Upper lobe of left lung (tissue), 6 donors: ENCODE results near the gene NEK4. TPM values are rescaled to one million over a fixed set of nuclear protein-coding genes. Genes with fewer than 3 reads are reported as not detected.
A peak's percentile ranks its signal among the peaks of the same experiment; 100 is the strongest.

Experiments used
- ATAC-seq, 2 donors: fragments of 200-7000 bp; cut with Tn5 transposase; one replicate each; pipeline ENCODE4 v1.9.1; 2022; ENCODE audit warnings: mild to moderate bottlenecking in 2 of 2, moderate library complexity in 2 of 2; ENCODE audit not compliant: low FRiP score in 2 of 2
- DNase-seq, 2 donors: peaks; one replicate each; pipeline ENCODE4 v3.0.0-alpha.2; 2019 to 2020
- H3K27ac ChIP-seq, 4 donors: fragments of 200-600 bp; sonication (generic); one replicate each; pipeline ENCODE4 v1.5.1; 2016 to 2019
- H3K27me3 ChIP-seq, 4 donors: fragments of 200-600 bp; sonication (generic); one replicate each; pipeline ENCODE4 v1.5.1; 2017 to 2019
- H3K36me3 ChIP-seq, 4 donors: fragments of 200-600 bp; sonication (generic); one replicate each; pipeline ENCODE4 v1.5.1; 2016 to 2019
- H3K4me1 ChIP-seq, 4 donors: fragments of 200-600 bp; sonication (generic); one replicate each; pipeline ENCODE4 v1.5.1; 2018 to 2019
- H3K4me3 ChIP-seq, 4 donors: fragments of 200-600 bp; sonication (generic); one replicate each; pipeline ENCODE4 v1.5.1; 2017 to 2019; ENCODE audit warnings: mild to moderate bottlenecking in 2 of 4, moderate library complexity in 1 of 4
- H3K9me3 ChIP-seq, 4 donors: fragments of 200-600 bp; sonication (generic); one replicate each; pipeline ENCODE4 v1.5.1; 2018 to 2019
- CTCF ChIP-seq, 6 experiments: fragments of 450-650 bp in 4 of 6; fragments of 200-600 bp in 2 of 6; sonication (generic) in 2 of 6; IDR thresholded peaks; one replicate each; pipeline ENCODE4 v1.5.1; 2016 to 2019; ENCODE audit warnings: antibody characterized with exemption in 6 of 6
- EP300 ChIP-seq, 4 donors: sonication (generic); formaldehyde crosslinking; IDR thresholded peaks; one replicate each; pipeline ENCODE4 v1.5.1; 2017; ENCODE audit warnings: antibody characterized with exemption in 4 of 4, control low read depth in 2 of 4
- POLR2A ChIP-seq, 4 donors: fragments of 450-650 bp; IDR thresholded peaks; one replicate each; pipeline ENCODE4 v1.5.1; 2016 to 2017; ENCODE audit warnings: antibody characterized with exemption in 4 of 4, mild to moderate bottlenecking in 2 of 4
- POLR2AphosphoS5 ChIP-seq, 2 donors: sonication (generic); formaldehyde crosslinking; IDR thresholded peaks; one replicate each; pipeline ENCODE4 v1.5.1; 2017; ENCODE audit warnings: antibody characterized with exemption in 2 of 2
- WGBS, 2 donors: methylation state at CpG; one replicate each; pipeline ENCODE4 v1.1.5; 2017 to 2018; 5-methylcytosine and 5-hydroxymethylcytosine counted together
- total RNA-seq, 6 donors: library from RNA; depleted of rRNA in 4 of 6; stranded (reverse); fragments of >200 nt in 4 of 6; gene quantifications; one replicate each; pipeline versions ENCODE4 v1.1.0 to v1.2.1, GENCODE V29; 2016 to 2021
- donor health status: DM: no; HTN: no; CAD: no; lungs with moderate emphysema.
- donor health status: DM: no; HTN: yes; CAD: no; lungs with severe emphysema.

NEK4 gene
- total RNA-seq, 6 donors from 2014 or later = 17.8 to 28.6 (median 24.2) TPM

GRCh38 chr3:52774066-52774713, 3.5 kb upstream of the NEK4 start:
- Histone ChIP-seq H3K4me3 (no peak overlapping the region), H3K27ac (no peak overlapping the region), H3K9me3 (no peaks in the 10 kb centered on the region), H3K36me3 (no peaks in the 10 kb centered on the region), H3K4me1 (peaks cover 12 to 16% (median 14%) of the 10 kb centered on the region in 4 donors), H3K27me3 (no peaks in the 10 kb centered on the region)
- DNase-seq (no peak), ATAC-seq (no peak)
- TF ChIP-seq EP300 (IDR thresholded peaks at IDR 0.05) = no peak
- no peak for TF ChIP-seq POLR2A (IDR thresholded peaks at IDR 0.05)
- no peak for TF ChIP-seq CTCF (IDR thresholded peaks at IDR 0.05)
- TF ChIP-seq POLR2AphosphoS5 (IDR thresholded peaks at IDR 0.05) = no peak
- WGBS, 2 donors = 82 to 88% methylated on average over 8 of the region's 8 CpGs

GRCh38 chr3:52773361-52774065, 2.8 kb upstream of the NEK4 start:
- Histone ChIP-seq H3K27me3 (no peaks in the 10 kb centered on the region), H3K4me1 (peaks cover 12 to 23% (median 17%) of the 10 kb centered on the region in 4 donors), H3K36me3 (no peaks in the 10 kb centered on the region), H3K27ac (no peak overlapping the region), H3K4me3 (no peak overlapping the region), H3K9me3 (no peaks in the 10 kb centered on the region)
- DNase-seq (no peak), ATAC-seq (no peak)
- WGBS, 2 donors = 93 to 95% methylated on average over 12 to 13 of the region's 13 CpGs
- TF ChIP-seq POLR2A (IDR thresholded peaks at IDR 0.05) (no peak), CTCF (IDR thresholded peaks at IDR 0.05) (no peak), EP300 (IDR thresholded peaks at IDR 0.05) (no peak), POLR2AphosphoS5 (IDR thresholded peaks at IDR 0.05) (no peak)

- ATAC-seq (no peak), DNase-seq (no peak)
- Histone ChIP-seq H3K4me1 (peaks cover 12 to 23% (median 17%) of the 10 kb centered on the region in 4 donors), H3K4me3 (no peak overlapping the region), H3K36me3 (peaks cover 0 to 14% (median 2%) of the 10 kb centered on the region in 4 donors), H3K27ac (peak overlapping the region in 2 of 4 donors; percentile 82 to 85), H3K9me3 (no peaks in the 10 kb centered on the region), H3K27me3 (no peaks in the 10 kb centered on the region)
- 91 to 97% methylated on average over 10 of the region's 10 CpGs for WGBS, 2 donors
- TF ChIP-seq CTCF (IDR thresholded peaks at IDR 0.05) (no peak), EP300 (IDR thresholded peaks at IDR 0.05) (no peak), POLR2AphosphoS5 (IDR thresholded peaks at IDR 0.05) (no peak), POLR2A (IDR thresholded peaks at IDR 0.05) (no peak)
Observed at GRCh38 chr3:52771702-52772101, 962 bp upstream of the NEK4 start.

GRCh38 chr3:52771334-52771681, 568 bp upstream of the NEK4 start:
- WGBS, 2 donors = 62 to 71% methylated on average over 5 of the region's 5 CpGs

More at GRCh38 chr3:52771334-52771681, 568 bp upstream of the NEK4 start:
- no peak for DNase-seq
- Histone ChIP-seq H3K4me3 (peak overlapping the region; percentile 77 to 94 (median 88)), H3K4me1 (peaks cover 12 to 23% (median 17%) of the 10 kb centered on the region in 4 donors), H3K9me3 (no peaks in the 10 kb centered on the region), H3K27ac (peak overlapping the region; percentile 74 to 85 (median 84)), H3K36me3 (peaks cover 0 to 18% (median 2%) of the 10 kb centered on the region in 4 donors), H3K27me3 (no peaks in the 10 kb centered on the region)
- peak in 1 of 2 donors; percentile 7 for ATAC-seq
- TF ChIP-seq POLR2A (IDR thresholded peaks at IDR 0.05) (no peak), EP300 (IDR thresholded peaks at IDR 0.05) (no peak), POLR2AphosphoS5 (IDR thresholded peaks at IDR 0.05) (no peak), CTCF (IDR thresholded peaks at IDR 0.05) (no peak)
